Common myeloid progenitor, CD34-positive (primary cell): ENCODE results near the gene ARL11.

ENCODE experiments used
- CTCF ChIA-PET: fragments of 350-600 bp; sonication (Branson Sonifier 250); formaldehyde crosslinking; loops from one replicate; lab custom pipeline; 2021; ENCODE audit warnings: antibody characterized with exemption; lab: Charles Lee
- POLR2A ChIA-PET: fragments of 350-600 bp; sonication (Branson Sonifier 250); formaldehyde crosslinking; loops from one replicate; lab custom pipeline; 2021; ENCODE audit warnings: antibody characterized with exemption; lab: Charles Lee
- DNase-seq, 3 donors: peaks; one replicate each; pipeline versions ENCODE4 v3.0.0 to v3.0.0-alpha.2; 2013
- H3K27ac ChIP-seq, 2 experiments: 1 replicate in 1 of 2; 2 replicates in 1 of 2; pipeline ENCODE4 v1.7.0; 2013; ENCODE audit warnings: inconsistent platforms in 2 of 2, low read length in 2 of 2, mild to moderate bottlenecking in 2 of 2, low read depth in 1 of 2, moderate library complexity in 1 of 2; ENCODE audit not compliant: severe bottlenecking in 2 of 2, insufficient read depth in 1 of 2, poor library complexity in 1 of 2
- H3K27me3 ChIP-seq, 5 experiments: replicated peaks in 2 of 5; 1 replicate in 3 of 5; 2 replicates in 2 of 5; pipeline versions ENCODE4 v1.6.1 to v1.7.0; 2013; ENCODE audit warnings: low read length in 4 of 5, mild to moderate bottlenecking in 2 of 5, moderate library complexity in 2 of 5, inconsistent platforms in 1 of 5; ENCODE audit not compliant: insufficient read depth in 5 of 5, control insufficient read depth in 4 of 5
- H3K36me3 ChIP-seq, 4 experiments: 1 replicate in 2 of 4; 2 replicates in 2 of 4; pipeline versions ENCODE4 v1.6.1 to v1.7.0; 2013; ENCODE audit warnings: low read length in 3 of 4, control low read depth in 1 of 4, mild to moderate bottlenecking in 1 of 4; ENCODE audit not compliant: control insufficient read depth in 4 of 4, insufficient read depth in 4 of 4
- H3K4me1 ChIP-seq, 4 experiments: 1 replicate in 3 of 4; 2 replicates in 1 of 4; pipeline versions ENCODE4 v1.6.1 to v1.7.1; 2013; ENCODE audit warnings: low read length in 3 of 4, mild to moderate bottlenecking in 3 of 4, control low read depth in 1 of 4, inconsistent platforms in 1 of 4, moderate library complexity in 1 of 4; ENCODE audit not compliant: control insufficient read depth in 4 of 4, insufficient read depth in 4 of 4; ENCODE audit errors: control extremely low read depth in 1 of 4
- H3K4me3 ChIP-seq, 7 experiments: 1 replicate in 4 of 7; 2 replicates in 3 of 7; pipeline versions ENCODE4 v1.5.1 to v1.7.0; 2013; ENCODE audit warnings: mild to moderate bottlenecking in 7 of 7, low read length in 6 of 7, moderate library complexity in 6 of 7, inconsistent platforms in 2 of 7, low read depth in 2 of 7, control low read depth in 1 of 7; ENCODE audit not compliant: insufficient read depth in 4 of 7, control insufficient read depth in 1 of 7; ENCODE audit errors: extremely low read depth in 1 of 7
- H3K9me3 ChIP-seq, 5 experiments: 1 replicate in 4 of 5; 2 replicates in 1 of 5; pipeline versions ENCODE4 v1.6.1 to v1.7.1; 2013; ENCODE audit warnings: low read length in 4 of 5, mild to moderate bottlenecking in 2 of 5, inconsistent platforms in 1 of 5, low read depth in 1 of 5, moderate library complexity in 1 of 5; ENCODE audit not compliant: control insufficient read depth in 4 of 5, insufficient read depth in 2 of 5; ENCODE audit errors: control extremely low read depth in 1 of 5
- WGBS: methylation state at CpG from one replicate; pipeline ENCODE4 v1.1.5; 2013; ENCODE audit not compliant: insufficient coverage; 5-methylcytosine and 5-hydroxymethylcytosine counted together

The ARL11 gene

GRCh38 chr13:49645451-49645850 lies 17.1 kb downstream of the ARL11 start:
- no peak for DNase-seq
- ChIA-PET POLR2A (no interaction called here), CTCF (interaction anchor here (1.0 to 1.5 kb wide), 3 partner anchors 12 to 20 kb away, joined by 3 to 6 read pairs (median 4); no protein-coding TSS in a partner anchor)
- H3K4me3 ChIP-seq = no peak overlapping the region
- peaks cover 0 to 4% (median 0%) of the 10 kb centered on the region in 4 experiments for H3K36me3 ChIP-seq
- H3K9me3 ChIP-seq = no peaks in the 10 kb centered on the region
- H3K27me3 ChIP-seq = no peaks in the 10 kb centered on the region
- H3K27ac ChIP-seq = no peak overlapping the region
- peaks cover 9 to 33% (median 23%) of the 10 kb centered on the region in 4 experiments for H3K4me1 ChIP-seq
- WGBS = 98% methylated on average over 11 of the region's 13 CpGs

- POLR2A ChIA-PET = no interaction called here
- no peak overlapping the region for H3K27ac ChIP-seq
- no peak for DNase-seq
- H3K4me1 ChIP-seq = peaks cover 8 to 24% (median 20%) of the 10 kb centered on the region in 4 experiments
- no peaks in the 10 kb centered on the region for H3K27me3 ChIP-seq
- H3K36me3 ChIP-seq = no peaks in the 10 kb centered on the region
- no peaks in the 10 kb centered on the region for H3K9me3 ChIP-seq
- CTCF ChIA-PET = no interaction called here
- no CpG with 5 or more reads among the region's 4 CpGs for WGBS
- no peak overlapping the region for H3K4me3 ChIP-seq
Measured at GRCh38 chr13:49646688-49647087, 18.4 kb downstream of the ARL11 start.

- Histone ChIP-seq H3K27ac (no peak overlapping the region), H3K9me3 (no peaks in the 10 kb centered on the region), H3K4me3 (no peak overlapping the region), H3K36me3 (no peaks in the 10 kb centered on the region), H3K27me3 (no peaks in the 10 kb centered on the region), H3K4me1 (peaks cover 11 to 28% (median 20%) of the 10 kb centered on the region in 4 experiments)
- POLR2A ChIA-PET = no interaction called here
- DNase-seq = no peak
- CTCF ChIA-PET = interaction anchor here (0.6 to 0.9 kb wide), 2 partner anchors 20 to 1268 kb away, joined by 3 read pairs; no protein-coding TSS in a partner anchor
- WGBS = no CpG with 5 or more reads among the region's 5 CpGs
Measured at GRCh38 chr13:49649244-49649962, 21.1 kb downstream of the ARL11 start.

- POLR2A ChIA-PET = no interaction called here
Measured at GRCh38 chr13:49649963-49650312, 21.6 kb downstream of the ARL11 start.

DNA sequence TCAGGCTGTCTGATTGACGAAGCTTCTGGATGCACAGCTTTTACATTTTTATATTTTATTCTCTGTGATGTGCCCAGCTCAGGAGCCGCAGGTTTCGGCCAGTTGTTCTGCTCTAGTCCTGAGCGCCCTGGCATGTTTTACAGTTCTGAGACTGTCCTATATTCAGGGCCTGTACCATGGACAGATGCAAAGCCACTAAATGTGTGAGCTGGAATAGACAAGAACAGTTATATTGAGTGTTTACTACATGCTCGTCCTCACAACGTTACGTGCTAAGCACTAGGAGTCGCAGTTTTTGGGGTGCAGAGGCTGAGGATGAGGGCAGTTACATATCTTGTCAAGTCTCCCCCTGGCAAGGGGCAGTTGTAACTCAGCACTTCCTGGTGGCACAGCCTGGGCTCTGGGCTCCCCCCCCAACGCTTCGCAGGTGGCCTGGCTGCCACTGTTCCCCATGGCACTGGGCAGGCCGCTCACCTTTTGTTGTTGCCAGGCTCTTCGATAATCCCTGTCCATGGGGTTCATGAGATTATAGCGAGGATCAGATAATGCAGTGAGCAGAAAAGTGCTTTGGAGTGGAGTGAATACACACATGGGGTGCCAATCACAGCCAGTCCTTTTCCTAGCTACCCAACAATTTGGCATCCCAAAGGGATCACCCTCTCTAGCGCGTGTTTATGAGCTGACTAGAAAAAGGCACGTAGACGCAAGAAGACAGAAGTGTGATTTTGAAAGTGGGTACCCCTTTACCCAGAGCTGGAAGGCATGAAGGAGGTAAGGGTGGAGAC lies 23.5 kb downstream of the ARL11 start:
- 95% methylated on average over 5 of the region's 17 CpGs for WGBS

More at GRCh38 chr13:49649963-49650312, 21.6 kb downstream of the ARL11 start:
- no peaks in the 10 kb centered on the region for H3K27me3 ChIP-seq
- CTCF ChIA-PET = interaction anchor here (0.6 kb wide), 1 partner anchor 1267 kb away, joined by 3 read pairs; no protein-coding TSS in a partner anchor
- H3K27ac ChIP-seq = no peak overlapping the region
- no peak for DNase-seq
- WGBS = 100% methylated on average over 1 of the region's 2 CpGs
- H3K36me3 ChIP-seq = no peaks in the 10 kb centered on the region
- no peaks in the 10 kb centered on the region for H3K9me3 ChIP-seq
- H3K4me1 ChIP-seq = peaks cover 11 to 33% (median 20%) of the 10 kb centered on the region in 4 experiments
- no peak overlapping the region for H3K4me3 ChIP-seq

GRCh38 chr13:49652355-49653305 lies 24.3 kb downstream of the ARL11 start:
- Histone ChIP-seq H3K9me3 (no peaks in the 10 kb centered on the region), H3K4me1 (peaks cover 13 to 33% (median 22%) of the 10 kb centered on the region in 4 experiments), H3K27me3 (no peaks in the 10 kb centered on the region), H3K36me3 (peaks cover 0 to 8% (median 1%) of the 10 kb centered on the region in 4 experiments), H3K27ac (no peak overlapping the region), H3K4me3 (peak overlapping the region in 2 of 7 experiments; percentile 5 to 44)
- DNase-seq = peak; percentile 67 to 86 (median 76)
- CTCF ChIA-PET = interaction anchor here (0.6 to 1.7 kb wide), 6 partner anchors 8 to 141 kb away, joined by 3 to 5 read pairs (median 3); no protein-coding TSS in a partner anchor
- POLR2A ChIA-PET = no interaction called here
- WGBS = 57% methylated on average over 2 of the region's 16 CpGs

More for the DNA sequence above, 23.5 kb downstream of the ARL11 start:
- H3K9me3 ChIP-seq = no peaks in the 10 kb centered on the region
- H3K36me3 ChIP-seq = peaks cover 0 to 1% (median 0%) of the 10 kb centered on the region in 4 experiments
- peaks cover 13 to 33% (median 22%) of the 10 kb centered on the region in 4 experiments for H3K4me1 ChIP-seq
- no peaks in the 10 kb centered on the region for H3K27me3 ChIP-seq
- no peak overlapping the region for H3K4me3 ChIP-seq
- POLR2A ChIA-PET = no interaction called here
- CTCF ChIA-PET = interaction anchor here (0.6 to 1.7 kb wide), 5 partner anchors 8 to 142 kb away, joined by 3 to 5 read pairs (median 4); no protein-coding TSS in a partner anchor
- DNase-seq = no peak
- peak overlapping the region in 1 of 2 experiments; percentile 7 for H3K27ac ChIP-seq
